ENCODE measurements around the gene SNAP91. TPM values are rescaled to one million over a fixed set of nuclear protein-coding genes. Genes with fewer than 3 reads are reported as not detected.

SNAP91 gene
- total RNA-seq, 2 experiments from 2014 or later: not detected

GRCh38 chr6:83511901-83512681 lies 196.8 kb downstream of the SNAP91 start, which contains the start of gene PRSS35:
TSS of gene PRSS35 (plus strand) at chr6:83512534. CDS start at chr6:83523442, 10,908 bp downstream.
- Mint-ChIP-seq H3K9me3 (no peaks in the 10 kb centered on the region), H3K4me3 (no peak within 1 kb of the TSS), H3K27me3 (peaks cover 34% of the 10 kb centered on the region), H3K27ac (no peak within 1 kb of the TSS), H3K4me1 (peaks cover 6% of the 10 kb centered on the region), H3K36me3 (ENCODE audit: low read depth) (no peaks in the 10 kb centered on the region)
- DNase-seq: no peak
- CTCF ChIA-PET: interaction anchor here (1.1 to 5.3 kb wide), 4 partner anchors 285 to 445 kb away, joined by 5 to 72 read pairs (median 25); partner anchors contain the start of genes DOP1A and UBE3D
- POLR2A ChIA-PET: interaction anchor here (1.4 kb wide), 1 partner anchor 445 kb away, joined by 3 read pairs; the partner anchor contains the start of gene DOP1A

- Mint-ChIP-seq H3K4me1 (peaks cover 6% of the 10 kb centered on the region), H3K27ac (no peak overlapping the region), H3K36me3 (ENCODE audit: low read depth) (no peaks in the 10 kb centered on the region), H3K4me3 (no peak overlapping the region), H3K27me3 (peaks cover 35% of the 10 kb centered on the region), H3K9me3 (no peaks in the 10 kb centered on the region)
- POLR2A ChIA-PET: no interaction called here
- no peak for DNase-seq
- CTCF ChIA-PET: interaction anchor here (1.3 to 5.3 kb wide), 3 partner anchors 288 to 446 kb away, joined by 3 to 72 read pairs (median 3); partner anchors contain the start of gene UBE3D
Observed at GRCh38 chr6:83511266-83511665, 197.6 kb downstream of the SNAP91 start.

DNA sequence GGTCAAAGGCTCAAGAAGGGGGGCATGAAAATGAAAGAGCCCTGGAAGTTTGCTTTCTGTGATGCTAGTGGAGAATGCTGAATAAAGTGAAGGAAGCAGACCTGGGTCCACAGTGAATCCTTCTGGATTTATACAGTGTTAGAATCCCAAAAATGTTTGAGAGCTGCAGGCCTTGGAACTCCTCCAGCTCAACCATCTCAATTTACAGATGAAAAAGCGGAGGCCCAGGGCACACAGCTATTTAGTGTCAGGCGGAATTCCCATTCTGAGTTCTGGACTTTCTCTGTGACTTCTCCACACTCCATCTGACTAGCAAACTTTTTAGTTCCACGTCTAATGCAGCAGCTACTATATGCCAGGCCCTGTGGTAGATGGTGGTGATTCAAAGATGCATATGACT lies 198.1 kb downstream of the SNAP91 start:
- no peak for DNase-seq
- Mint-ChIP-seq H3K9me3 (no peaks in the 10 kb centered on the region), H3K27ac (no peak overlapping the region), H3K27me3 (peaks cover 35% of the 10 kb centered on the region), H3K4me1 (peaks cover 6% of the 10 kb centered on the region), H3K4me3 (no peak overlapping the region), H3K36me3 (ENCODE audit: low read depth) (no peaks in the 10 kb centered on the region)
- ChIA-PET POLR2A (no interaction called here), CTCF (interaction anchor here (0.5 to 5.3 kb wide), 4 partner anchors 288 to 473 kb away, joined by 3 to 72 read pairs (median 3); partner anchors contain the start of gene UBE3D)

- CTCF ChIA-PET: no interaction called here
- peaks cover 35% of the 10 kb centered on the region for H3K27me3 Mint-ChIP-seq
- H3K9me3 Mint-ChIP-seq: no peaks in the 10 kb centered on the region
- POLR2A ChIA-PET: no interaction called here
- DNase-seq: no peak
- H3K4me3 Mint-ChIP-seq: no peak overlapping the region
- H3K4me1 Mint-ChIP-seq: peaks cover 6% of the 10 kb centered on the region
- H3K27ac Mint-ChIP-seq: no peak overlapping the region
- H3K36me3 Mint-ChIP-seq (ENCODE audit: low read depth): no peaks in the 10 kb centered on the region
Observed at GRCh38 chr6:83509441-83509840, 199.5 kb downstream of the SNAP91 start.

DNA sequence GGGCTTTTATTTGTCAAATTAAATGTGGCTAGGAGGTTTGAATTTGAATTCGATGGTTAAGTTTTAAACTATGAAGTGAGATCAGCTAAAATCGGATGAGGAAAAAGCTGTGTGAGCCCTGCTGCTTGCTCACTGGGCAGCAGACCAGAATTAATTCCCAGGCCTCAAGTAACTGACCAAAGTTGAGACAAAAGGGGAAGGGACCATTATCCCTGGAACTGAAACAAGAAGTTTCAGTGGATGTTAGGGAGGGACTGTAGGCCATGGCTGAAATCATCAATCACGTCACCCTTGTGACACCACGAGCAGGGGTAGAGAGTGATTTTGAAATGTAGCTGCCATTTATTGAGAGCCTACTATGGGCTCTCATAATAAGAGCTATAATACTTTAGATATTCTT lies 203.5 kb downstream of the SNAP91 start:
- ChIA-PET POLR2A (no interaction called here), CTCF (interaction anchor here (1.5 to 2.7 kb wide), 2 partner anchors 9 to 31 kb away, joined by 3 to 13 read pairs; no protein-coding TSS in a partner anchor)
- DNase-seq: no peak
- H3K4me3 Mint-ChIP-seq: no peak overlapping the region
- H3K9me3 Mint-ChIP-seq: no peaks in the 10 kb centered on the region
- H3K36me3 Mint-ChIP-seq (ENCODE audit: low read depth): no peaks in the 10 kb centered on the region
- peaks cover 1% of the 10 kb centered on the region for H3K27me3 Mint-ChIP-seq
- no peaks in the 10 kb centered on the region for H3K4me1 Mint-ChIP-seq
- H3K27ac Mint-ChIP-seq: no peak overlapping the region

Other genes starting within 250 kb of the SNAP91 start
- gene PRSS35, start 196.6 kb downstream of the SNAP91 start, total RNA-seq: not detected
- not detected for gene RIPPLY2, start 144.3 kb upstream of the SNAP91 start, total RNA-seq
- 10 to 100 TPM; 36.0 to 36.1 TPM for gene CYB5R4, start 150.6 kb upstream of the SNAP91 start, total RNA-seq

Measured in activated CD4-positive, alpha-beta memory T cell treated with anti-CD3 and anti-CD28 coated beads, Interleukin-2, amount 10 ng/mL, durations not matched to agents 7 days and 5 days (primary cell).